Gastrocnemius medialis (tissue), 4 donors: ENCODE data around the gene CCDC17.

Experiments used
- POLR2A ChIP-seq, 2 donors: fragments of 450-650 bp; IDR thresholded peaks; one replicate each; pipeline ENCODE4 v1.6.1; 2017; ENCODE audit warnings: antibody characterized with exemption in 2 of 2, mild to moderate bottlenecking in 2 of 2, moderate library complexity in 2 of 2
- TF ChIP-seq, protein P1 (sequence below), 5 experiments: fragments of 450-650 bp in 3 of 5; fragments of 200-600 bp in 2 of 5; sonication (generic) in 2 of 5; IDR thresholded peaks in 4 of 5; conservative IDR thresholded peaks in 1 of 5; 1 replicate in 4 of 5; 2 replicates in 1 of 5; pipeline ENCODE4 v1.5.1; 2016 to 2019; ENCODE audit warnings: antibody characterized with exemption in 5 of 5, mild to moderate bottlenecking in 3 of 5, moderate library complexity in 3 of 5

DNA sequence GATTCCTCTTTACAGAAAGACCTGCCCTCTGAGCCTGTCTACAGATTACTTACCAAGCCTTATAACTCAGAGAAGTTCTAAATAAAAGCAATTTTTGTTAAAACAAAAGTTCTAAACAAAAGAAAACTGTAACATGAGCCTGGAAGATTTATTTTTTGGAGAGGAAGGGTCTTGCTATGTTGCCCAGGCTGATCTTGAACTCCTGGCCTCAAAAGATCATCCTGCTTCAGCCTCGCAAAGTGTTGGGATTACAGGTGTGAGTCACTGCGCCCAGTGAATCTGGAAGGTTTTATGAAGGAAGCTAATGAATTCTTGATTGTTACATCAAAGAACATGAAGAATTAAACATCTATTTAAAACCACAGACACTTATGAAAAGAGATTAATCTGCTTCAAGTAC, 35.4 kb upstream of the CCDC17 start:
- no peak for TF ChIP-seq POLR2A (IDR thresholded peaks at IDR 0.05)
- TF ChIP-seq, protein P1, sequence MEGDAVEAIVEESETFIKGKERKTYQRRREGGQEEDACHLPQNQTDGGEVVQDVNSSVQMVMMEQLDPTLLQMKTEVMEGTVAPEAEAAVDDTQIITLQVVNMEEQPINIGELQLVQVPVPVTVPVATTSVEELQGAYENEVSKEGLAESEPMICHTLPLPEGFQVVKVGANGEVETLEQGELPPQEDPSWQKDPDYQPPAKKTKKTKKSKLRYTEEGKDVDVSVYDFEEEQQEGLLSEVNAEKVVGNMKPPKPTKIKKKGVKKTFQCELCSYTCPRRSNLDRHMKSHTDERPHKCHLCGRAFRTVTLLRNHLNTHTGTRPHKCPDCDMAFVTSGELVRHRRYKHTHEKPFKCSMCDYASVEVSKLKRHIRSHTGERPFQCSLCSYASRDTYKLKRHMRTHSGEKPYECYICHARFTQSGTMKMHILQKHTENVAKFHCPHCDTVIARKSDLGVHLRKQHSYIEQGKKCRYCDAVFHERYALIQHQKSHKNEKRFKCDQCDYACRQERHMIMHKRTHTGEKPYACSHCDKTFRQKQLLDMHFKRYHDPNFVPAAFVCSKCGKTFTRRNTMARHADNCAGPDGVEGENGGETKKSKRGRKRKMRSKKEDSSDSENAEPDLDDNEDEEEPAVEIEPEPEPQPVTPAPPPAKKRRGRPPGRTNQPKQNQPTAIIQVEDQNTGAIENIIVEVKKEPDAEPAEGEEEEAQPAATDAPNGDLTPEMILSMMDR (IDR thresholded peaks at IDR 0.05 in 4 of 5, conservative IDR thresholded peaks at IDR 0.05 in 1 of 5): no peak
